Stimulated activated effector memory CD8-positive, alpha-beta T cell treated with anti-CD3 and anti-CD28 coated beads, Interleukin-12 subunit alpha, Interleukin-12 subunit beta, amount 100 ng/mL, for 72 hours (primary cell): Measurements from ENCODE around the gene POPDC3.
"Not testable (repeated sequence)": the region's sequence is repeated elsewhere in the genome, so short reads cannot be mapped to it uniquely, and the experiment has no call there.

ENCODE experiments used
- ATAC-seq: fragments of 150-1000 bp; cut with Tn5 transposase; 2 replicates; pipeline ENCODE4 v1.10.0; 2021
- DNase-seq, 2 donors: peaks; one replicate each; pipeline ENCODE4 v3.0.0; 2021 to 2022; ENCODE audit warnings: low spot score in 2 of 2
- H3K27ac Mint-ChIP-seq: one replicate; pipeline ENCODE4 v1.8.0; 2022; ENCODE audit warnings: mild to moderate bottlenecking, mixed read lengths
- H3K36me3 Mint-ChIP-seq: one replicate; pipeline ENCODE4 v1.8.0; 2022; ENCODE audit warnings: mild to moderate bottlenecking, mixed read lengths
- H3K4me1 Mint-ChIP-seq: one replicate; pipeline ENCODE4 v1.8.0; 2022; ENCODE audit warnings: mixed read lengths
- H3K4me3 Mint-ChIP-seq: one replicate; pipeline ENCODE4 v1.8.0; 2022; ENCODE audit warnings: mild to moderate bottlenecking, mixed read lengths
- H3K9me3 Mint-ChIP-seq: one replicate; pipeline ENCODE4 v1.8.0; 2022; ENCODE audit warnings: mixed read lengths

The POPDC3 gene

DNA sequence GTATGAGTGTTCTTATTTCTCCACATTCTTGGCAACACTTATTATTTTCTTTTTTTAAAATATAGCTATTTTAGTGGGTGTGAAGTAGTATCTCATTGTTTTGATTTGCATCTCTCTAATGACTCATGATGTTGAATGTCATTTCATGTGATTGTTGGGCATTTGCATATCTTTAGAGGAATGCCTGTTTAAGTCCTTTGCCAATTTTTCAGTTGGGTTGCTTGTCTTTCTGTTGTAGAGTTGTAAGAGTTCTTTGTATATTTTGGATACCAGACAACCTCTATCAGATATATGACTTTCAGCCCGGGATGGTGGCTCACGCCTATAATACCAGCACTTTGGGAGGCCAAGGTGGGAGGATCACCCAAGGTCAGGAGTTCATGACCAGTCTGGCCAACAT, 5.1 kb upstream of the POPDC3 start:
- Mint-ChIP-seq H3K4me1 (peaks cover 5% of the 10 kb centered on the region), H3K27ac (no peak overlapping the region), H3K36me3 (no peaks in the 10 kb centered on the region), H3K4me3 (no peak overlapping the region), H3K9me3 (no peaks in the 10 kb centered on the region)
- DNase-seq: no peak
- ATAC-seq: no peak

DNA sequence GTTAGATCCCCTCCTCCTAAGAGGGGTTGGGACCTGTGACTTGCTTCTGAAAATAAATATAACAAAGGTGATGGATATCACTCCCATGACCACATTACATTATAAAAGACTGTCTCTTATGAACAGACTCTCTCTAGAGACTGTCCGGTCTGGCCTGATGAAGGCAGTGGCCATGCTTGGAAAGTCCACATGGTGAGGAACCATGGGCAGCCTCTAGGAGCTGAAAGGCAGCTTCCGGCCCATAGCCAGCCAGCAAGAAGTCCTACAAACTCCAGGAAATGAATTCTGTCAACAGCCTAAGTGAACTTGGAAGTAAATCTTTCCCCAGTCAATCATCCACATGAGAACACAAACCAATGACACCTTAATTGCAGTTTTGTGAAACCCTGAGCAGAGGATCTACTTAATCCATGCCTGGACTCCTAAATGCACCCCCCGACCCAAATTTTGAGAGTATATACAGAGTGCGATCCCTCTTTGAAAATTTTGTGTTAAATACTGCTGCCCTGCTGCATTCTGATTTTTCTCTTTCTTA, 2.2 kb upstream of the POPDC3 start:
- Mint-ChIP-seq H3K4me3 (no peak overlapping the region), H3K36me3 (no peaks in the 10 kb centered on the region), H3K9me3 (no peaks in the 10 kb centered on the region), H3K27ac (no peak overlapping the region), H3K4me1 (peaks cover 6% of the 10 kb centered on the region)
- ATAC-seq (no peak), DNase-seq (no peak)

DNA sequence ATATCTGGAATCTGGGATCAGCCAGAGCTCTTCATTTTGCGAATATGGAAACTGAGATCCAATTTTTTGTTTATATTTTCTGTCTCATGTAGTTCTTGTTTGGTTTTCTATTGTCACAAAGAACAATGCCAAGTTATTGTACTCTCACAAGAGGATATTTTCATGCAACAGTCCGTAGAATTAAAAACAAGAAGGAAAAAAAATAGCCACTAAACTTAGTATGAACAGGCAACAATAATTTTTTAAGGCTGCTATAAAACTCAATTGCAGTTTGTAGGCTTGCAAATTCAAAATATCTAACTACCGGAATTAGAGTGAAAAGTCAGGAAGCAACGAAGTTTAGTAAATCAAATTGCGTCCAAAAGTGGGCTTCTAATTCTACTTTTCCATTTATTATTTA, 1.2 kb downstream of the POPDC3 start:
- H3K36me3 Mint-ChIP-seq: no peaks in the 10 kb centered on the region
- peaks cover 6% of the 10 kb centered on the region for H3K4me1 Mint-ChIP-seq
- H3K9me3 Mint-ChIP-seq: no peaks in the 10 kb centered on the region
- no peak overlapping the region for H3K27ac Mint-ChIP-seq
- ATAC-seq (no peak), DNase-seq (no peak)
- H3K4me3 Mint-ChIP-seq: peak overlapping the region; percentile 41

DNA sequence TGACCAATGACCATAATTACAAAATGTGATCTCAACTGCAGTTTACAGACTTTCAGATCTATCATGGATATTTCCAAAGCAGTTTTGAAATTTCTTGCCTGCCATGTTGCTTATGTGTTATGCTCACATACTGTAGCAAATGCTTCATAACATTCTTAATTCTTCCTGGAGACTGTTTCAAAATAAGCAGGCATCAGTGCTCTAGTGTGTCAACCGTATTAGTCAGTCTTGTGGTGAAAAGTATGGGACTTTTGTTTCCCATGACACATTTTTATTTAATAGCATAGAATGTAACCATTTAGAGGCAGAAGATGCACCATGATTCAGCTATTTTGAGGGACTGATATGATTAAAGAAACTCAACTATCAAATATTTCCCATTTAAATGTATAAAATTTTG, 1.7 kb downstream of the POPDC3 start:
- DNase-seq (no peak), ATAC-seq (peak; percentile 73)
- H3K4me1 Mint-ChIP-seq: peaks cover 6% of the 10 kb centered on the region
- H3K27ac Mint-ChIP-seq: no peak overlapping the region
- H3K9me3 Mint-ChIP-seq: no peaks in the 10 kb centered on the region
- no peaks in the 10 kb centered on the region for H3K36me3 Mint-ChIP-seq
- no peak overlapping the region for H3K4me3 Mint-ChIP-seq

DNA sequence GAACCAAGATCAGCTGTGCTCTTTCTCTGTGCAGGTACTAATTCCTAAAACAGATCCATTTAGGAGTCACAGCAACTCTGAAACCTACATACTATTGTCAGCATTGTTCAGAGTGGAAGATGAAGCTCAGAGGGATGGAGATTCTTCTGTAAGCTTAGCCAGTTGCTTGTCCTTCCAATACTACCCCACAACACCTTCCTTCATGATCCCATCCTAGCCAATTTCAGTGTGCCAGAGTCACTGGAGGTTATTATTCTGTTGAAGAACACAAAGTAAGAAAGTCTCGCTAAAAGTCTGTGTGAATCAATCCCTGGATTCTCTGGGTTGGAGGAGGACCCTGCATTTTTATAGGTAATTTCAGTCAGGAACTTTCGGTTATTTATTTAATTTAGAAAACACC, 2.3 kb downstream of the POPDC3 start:
- Mint-ChIP-seq H3K27ac (no peak overlapping the region), H3K4me1 (peaks cover 6% of the 10 kb centered on the region), H3K9me3 (no peaks in the 10 kb centered on the region), H3K4me3 (no peak overlapping the region), H3K36me3 (no peaks in the 10 kb centered on the region)
- no peak for DNase-seq
- no peak for ATAC-seq

DNA sequence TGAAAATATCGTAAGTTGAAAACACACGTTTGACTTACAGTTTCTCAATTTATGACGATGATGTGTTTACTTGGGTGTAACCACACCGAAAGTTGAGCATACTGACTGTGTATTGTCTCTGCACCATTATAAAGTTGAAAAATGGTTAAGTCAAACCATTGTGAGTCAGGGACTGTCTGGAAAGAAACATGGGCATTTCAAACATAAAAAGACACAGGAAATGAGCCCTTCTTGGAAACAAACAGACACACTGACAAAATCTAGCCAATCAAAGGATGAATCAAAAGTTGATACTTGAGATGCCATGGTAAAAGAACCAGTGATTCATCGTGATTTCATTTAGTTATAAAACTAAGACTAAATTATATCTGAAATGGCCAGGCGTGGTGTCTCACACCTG, 5.3 kb downstream of the POPDC3 start:
- DNase-seq: no peak
- peak; percentile 66 for ATAC-seq
- Mint-ChIP-seq H3K36me3 (no peaks in the 10 kb centered on the region), H3K27ac (no peak overlapping the region), H3K4me1 (no peaks in the 10 kb centered on the region), H3K9me3 (no peaks in the 10 kb centered on the region), H3K4me3 (no peak overlapping the region)

DNA sequence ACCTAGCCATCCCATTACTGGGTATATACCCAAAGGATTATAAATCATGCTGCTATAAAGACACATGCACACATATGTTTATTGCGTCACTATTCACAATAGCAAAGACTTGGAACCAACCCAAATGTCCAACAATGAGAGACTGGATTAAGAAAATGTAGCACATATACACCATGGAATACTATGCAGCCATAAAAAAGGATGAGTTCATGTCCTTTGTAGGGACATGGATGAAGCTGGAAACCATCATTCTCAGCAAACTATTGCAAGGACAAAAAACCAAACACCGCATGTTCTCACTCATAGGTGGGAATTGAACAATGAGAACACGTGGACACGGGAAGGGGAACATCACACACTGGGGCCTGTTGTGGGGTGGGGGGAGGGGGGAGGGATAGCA, 7.3 kb downstream of the POPDC3 start:
- H3K4me1 Mint-ChIP-seq, H3K4me3 Mint-ChIP-seq, ATAC-seq, H3K36me3 Mint-ChIP-seq, H3K9me3 Mint-ChIP-seq, H3K27ac Mint-ChIP-seq, DNase-seq: not testable (repeated sequence)

DNA sequence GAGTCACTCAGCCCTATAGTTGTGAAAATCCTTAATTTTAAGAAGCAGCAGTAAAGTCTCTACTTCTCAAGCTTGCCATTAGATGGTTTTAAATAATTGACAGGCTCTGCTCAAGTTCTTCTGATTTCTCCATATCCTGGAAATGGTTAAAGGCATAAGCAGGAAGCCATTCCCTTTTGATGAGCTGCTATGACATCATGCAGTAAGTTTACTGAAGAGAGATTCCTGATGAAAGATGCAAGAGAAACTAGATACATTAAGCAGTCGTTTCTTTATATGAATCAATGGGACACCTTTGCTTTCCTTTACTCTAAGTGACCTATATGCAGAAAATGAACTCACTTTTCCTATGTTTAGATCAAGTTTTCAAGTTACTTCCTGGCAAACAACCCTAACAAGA, 9.8 kb downstream of the POPDC3 start:
- H3K9me3 Mint-ChIP-seq: no peaks in the 10 kb centered on the region
- ATAC-seq: no peak
- no peak overlapping the region for H3K27ac Mint-ChIP-seq
- DNase-seq: no peak
- no peaks in the 10 kb centered on the region for H3K4me1 Mint-ChIP-seq
- no peak overlapping the region for H3K4me3 Mint-ChIP-seq
- no peaks in the 10 kb centered on the region for H3K36me3 Mint-ChIP-seq

DNA sequence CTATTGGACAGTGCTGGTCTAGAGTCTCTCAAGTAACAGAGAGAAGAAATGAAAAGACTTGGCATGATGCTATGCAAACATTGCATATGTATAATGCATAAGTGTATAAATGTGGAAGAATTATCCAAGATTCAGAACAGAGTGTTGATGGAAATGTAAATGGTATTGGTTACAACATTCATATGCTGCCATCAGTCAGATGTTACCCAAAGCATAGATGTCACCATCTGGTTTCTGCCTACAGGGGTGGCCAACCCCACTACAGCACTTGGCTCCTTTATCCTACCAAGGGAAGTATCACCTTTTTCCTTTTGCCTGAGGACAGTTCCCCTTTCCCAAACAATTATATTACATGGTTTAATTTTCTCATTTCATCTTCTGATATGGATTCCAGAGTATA, 11.9 kb downstream of the POPDC3 start:
- Mint-ChIP-seq H3K4me3 (no peak overlapping the region), H3K9me3 (no peaks in the 10 kb centered on the region), H3K36me3 (no peaks in the 10 kb centered on the region), H3K27ac (no peak overlapping the region), H3K4me1 (no peaks in the 10 kb centered on the region)
- ATAC-seq (no peak), DNase-seq (no peak)

DNA sequence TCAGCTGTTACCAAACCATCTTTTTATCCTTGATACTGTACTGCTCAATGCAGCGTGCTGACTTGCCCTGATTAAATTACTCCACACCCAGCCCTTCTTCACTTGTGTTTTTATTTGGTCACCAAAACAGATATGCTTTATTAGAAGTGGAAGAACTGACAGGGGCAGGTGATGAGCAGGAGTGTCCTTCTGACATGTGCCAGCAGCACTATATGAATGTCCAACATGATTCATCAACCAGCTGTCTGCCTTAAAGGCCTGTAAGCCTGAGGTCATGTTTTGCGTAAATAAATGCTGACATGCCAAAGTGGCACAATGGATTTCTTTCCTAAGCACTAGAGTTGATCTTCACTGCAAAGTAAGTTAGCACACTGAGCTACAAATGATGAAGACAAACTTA, 15.4 kb downstream of the POPDC3 start:
- Mint-ChIP-seq H3K27ac (no peak overlapping the region), H3K4me3 (no peak overlapping the region), H3K36me3 (no peaks in the 10 kb centered on the region), H3K9me3 (no peaks in the 10 kb centered on the region), H3K4me1 (no peaks in the 10 kb centered on the region)
- ATAC-seq (peak; percentile 44), DNase-seq (no peak)

DNA sequence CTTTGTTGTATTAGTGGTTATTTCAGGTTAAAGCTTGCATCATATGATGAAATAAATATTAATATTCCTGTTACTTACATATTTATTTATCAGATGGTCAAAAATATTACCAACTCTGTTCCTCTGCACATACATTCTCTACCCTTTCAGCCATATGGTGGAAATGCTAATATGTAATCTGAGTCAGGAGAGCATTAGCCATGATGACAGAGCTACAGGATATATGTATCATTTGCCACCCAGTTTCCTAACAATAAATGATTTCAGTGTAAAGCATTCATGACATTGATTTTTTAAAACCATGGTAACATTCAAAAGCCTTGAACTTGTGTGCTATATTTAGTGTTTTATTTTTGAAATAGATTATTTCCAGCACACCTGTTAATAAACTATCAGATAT, 16.6 kb downstream of the POPDC3 start:
- no peaks in the 10 kb centered on the region for H3K36me3 Mint-ChIP-seq
- no peak for ATAC-seq
- no peak for DNase-seq
- H3K4me3 Mint-ChIP-seq: no peak overlapping the region
- H3K27ac Mint-ChIP-seq: no peak overlapping the region
- no peaks in the 10 kb centered on the region for H3K4me1 Mint-ChIP-seq
- H3K9me3 Mint-ChIP-seq: no peaks in the 10 kb centered on the region

DNA sequence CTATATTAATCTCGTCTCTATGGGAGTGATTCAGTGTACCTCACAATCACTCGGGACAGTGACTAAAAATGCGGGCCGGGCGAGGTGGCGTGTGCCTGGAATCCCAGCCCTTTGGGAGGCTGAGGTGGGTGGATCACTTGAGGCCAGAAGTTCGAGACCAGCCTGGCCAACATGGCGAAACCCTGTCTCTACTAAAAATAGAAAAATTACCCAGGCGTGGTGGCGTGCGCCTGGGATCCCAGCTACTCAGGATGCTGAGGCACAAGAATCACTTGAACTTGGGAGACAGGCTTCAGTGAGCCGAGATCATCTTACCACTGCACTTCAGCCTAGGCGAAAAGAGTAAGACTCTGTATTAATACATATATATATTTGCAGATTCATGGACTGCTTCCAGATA, 17.4 kb downstream of the POPDC3 start:
- no peaks in the 10 kb centered on the region for H3K9me3 Mint-ChIP-seq
- no peak for DNase-seq
- H3K27ac Mint-ChIP-seq: no peak overlapping the region
- H3K36me3 Mint-ChIP-seq: no peaks in the 10 kb centered on the region
- no peaks in the 10 kb centered on the region for H3K4me1 Mint-ChIP-seq
- no peak for ATAC-seq
- H3K4me3 Mint-ChIP-seq: no peak overlapping the region

DNA sequence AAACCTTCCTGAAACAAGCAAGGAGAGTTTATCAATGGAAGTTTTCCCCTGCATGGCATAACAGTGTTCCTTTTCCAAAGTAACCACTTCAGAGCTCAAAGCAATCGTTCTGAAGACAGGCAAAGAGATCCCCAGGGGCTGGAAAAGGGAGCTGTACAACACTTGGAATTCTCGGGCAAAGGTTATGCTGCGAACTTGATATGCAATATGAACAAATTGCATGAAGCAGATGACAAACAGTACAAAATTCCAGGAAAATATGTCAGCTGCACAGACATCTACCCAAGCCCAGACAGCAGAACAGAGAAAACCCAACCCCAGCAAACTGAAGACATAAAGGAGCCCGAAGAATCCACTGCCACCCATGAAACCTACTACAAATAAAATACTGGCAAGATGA, 18.4 kb downstream of the POPDC3 start:
- DNase-seq (no peak), ATAC-seq (no peak)
- H3K4me3 Mint-ChIP-seq: no peak overlapping the region
- no peaks in the 10 kb centered on the region for H3K36me3 Mint-ChIP-seq
- no peaks in the 10 kb centered on the region for H3K9me3 Mint-ChIP-seq
- H3K27ac Mint-ChIP-seq: no peak overlapping the region
- H3K4me1 Mint-ChIP-seq: no peaks in the 10 kb centered on the region

DNA sequence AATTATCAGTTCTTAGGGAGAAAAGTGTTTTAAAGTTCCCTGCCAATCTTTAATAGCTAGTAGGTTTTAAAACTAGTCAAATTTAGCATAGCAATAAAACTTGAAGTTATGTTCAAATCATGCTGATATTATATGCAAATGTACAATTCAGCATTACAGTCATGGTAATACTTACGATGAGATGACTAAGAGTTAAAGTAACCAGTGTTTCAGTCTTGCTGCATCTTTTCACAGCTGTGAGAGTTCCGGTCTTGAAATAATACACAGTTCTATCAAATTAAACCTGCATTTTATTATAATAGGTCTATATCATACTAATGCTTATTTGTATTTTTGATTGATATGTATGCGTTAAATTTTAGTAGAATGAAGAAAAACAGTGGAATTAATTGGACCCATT, 26.1 kb downstream of the POPDC3 start:
- Mint-ChIP-seq H3K27ac (no peak overlapping the region), H3K36me3 (no peaks in the 10 kb centered on the region), H3K9me3 (no peaks in the 10 kb centered on the region), H3K4me1 (no peaks in the 10 kb centered on the region), H3K4me3 (no peak overlapping the region)
- DNase-seq: no peak
- ATAC-seq: peak; percentile 90

DNA sequence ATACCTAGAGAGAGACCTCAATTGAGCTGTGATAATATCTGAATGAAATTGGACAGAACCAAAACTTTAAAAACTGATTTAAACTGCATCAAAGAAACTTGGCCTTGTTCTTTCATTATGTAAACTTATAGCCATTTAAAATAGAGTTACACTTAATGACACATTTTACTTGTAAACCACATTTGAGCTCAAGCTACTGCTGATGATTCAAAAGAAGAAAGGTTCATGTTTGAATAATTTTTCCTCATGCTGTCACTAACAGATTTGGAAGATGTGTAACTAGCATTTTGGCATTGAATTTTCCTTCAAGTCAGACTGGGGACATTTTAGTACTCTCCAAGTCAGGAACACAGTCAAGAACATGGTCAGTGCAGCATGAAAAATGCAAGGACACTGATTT, 26.9 kb downstream of the POPDC3 start:
- H3K36me3 Mint-ChIP-seq: no peaks in the 10 kb centered on the region
- H3K4me3 Mint-ChIP-seq: no peak overlapping the region
- no peak overlapping the region for H3K27ac Mint-ChIP-seq
- DNase-seq (no peak), ATAC-seq (peak; percentile 70)
- H3K9me3 Mint-ChIP-seq: no peaks in the 10 kb centered on the region
- no peaks in the 10 kb centered on the region for H3K4me1 Mint-ChIP-seq

DNA sequence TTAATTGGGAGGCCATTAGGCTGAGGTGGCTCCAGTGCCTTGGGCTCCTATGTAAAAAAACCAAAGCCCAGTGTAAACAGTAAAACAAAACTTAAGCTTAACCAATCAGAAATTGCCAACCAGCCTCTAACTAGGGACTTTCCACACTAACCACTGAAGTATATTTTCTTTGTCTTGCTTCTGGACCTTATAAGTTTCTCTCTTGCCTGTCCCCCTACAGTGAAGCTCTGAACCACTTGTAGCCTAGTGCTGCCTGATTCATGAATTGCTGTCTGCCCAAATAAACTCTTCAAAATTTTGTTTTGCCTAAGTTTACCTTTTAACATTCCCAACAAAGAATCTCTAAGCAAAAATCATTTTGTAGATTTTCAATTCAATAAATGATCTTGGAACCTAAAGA, 28.2 kb downstream of the POPDC3 start:
- H3K27ac Mint-ChIP-seq: no peak overlapping the region
- no peaks in the 10 kb centered on the region for H3K4me1 Mint-ChIP-seq
- no peak overlapping the region for H3K4me3 Mint-ChIP-seq
- H3K9me3 Mint-ChIP-seq: no peaks in the 10 kb centered on the region
- H3K36me3 Mint-ChIP-seq: no peaks in the 10 kb centered on the region
- ATAC-seq (no peak), DNase-seq (no peak)

DNA sequence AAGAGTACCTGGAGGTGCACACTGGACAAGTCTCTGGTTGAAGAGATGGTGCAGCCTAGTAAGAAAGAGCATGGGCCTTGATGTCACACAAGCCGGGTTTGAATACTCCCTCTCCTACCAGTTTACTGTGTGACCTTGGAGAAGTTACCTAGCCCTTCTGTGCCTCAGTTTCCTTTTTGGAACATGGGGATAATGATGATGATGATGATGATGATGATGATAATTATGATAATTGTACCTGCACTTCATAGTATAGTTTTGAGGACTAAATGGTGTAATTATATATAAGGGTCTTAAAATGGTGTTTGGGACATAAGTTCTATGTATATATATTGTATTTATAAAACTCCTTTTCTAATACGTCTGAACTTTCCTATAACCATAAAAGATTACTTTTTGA, 41.7 kb downstream of the POPDC3 start:
- ATAC-seq (no peak), DNase-seq (no peak)
- Mint-ChIP-seq H3K27ac (no peak overlapping the region), H3K9me3 (no peaks in the 10 kb centered on the region), H3K4me1 (peaks cover 6% of the 10 kb centered on the region), H3K36me3 (no peaks in the 10 kb centered on the region), H3K4me3 (no peak overlapping the region)
